Memory B cell (primary cell): ENCODE measurements around the gene PDZD2.
"Not testable (repeated sequence)": the region's sequence is repeated elsewhere in the genome, so short reads cannot be mapped to it uniquely, and the experiment has no call there.

Experiments used
- ATAC-seq: fragments of 150-1000 bp; cut with Tn5 transposase; 2 replicates; pipeline ENCODE4 v1.10.0; 2021; ENCODE audit warnings: low read depth, mild to moderate bottlenecking, moderate library complexity
- DNase-seq, 2 donors: peaks; one replicate each; pipeline ENCODE4 v3.0.0; 2022; ENCODE audit warnings: low spot score in 2 of 2
- H3K27ac Mint-ChIP-seq: one replicate; pipeline ENCODE4 v1.8.0; 2022; ENCODE audit warnings: mild to moderate bottlenecking, moderate library complexity, mixed read lengths
- H3K27me3 Mint-ChIP-seq: one replicate; pipeline ENCODE4 v1.8.0; 2022; ENCODE audit warnings: mixed read lengths
- H3K36me3 Mint-ChIP-seq: one replicate; pipeline ENCODE4 v1.8.0; 2022; ENCODE audit warnings: mild to moderate bottlenecking, mixed read lengths
- H3K4me1 Mint-ChIP-seq: one replicate; pipeline ENCODE4 v1.8.0; 2022; ENCODE audit warnings: mixed read lengths
- H3K4me3 Mint-ChIP-seq: one replicate; pipeline ENCODE4 v1.8.0; 2022; ENCODE audit warnings: mild to moderate bottlenecking, moderate library complexity, mixed read lengths
- H3K9me3 Mint-ChIP-seq: one replicate; pipeline ENCODE4 v1.8.0; 2022; ENCODE audit warnings: mixed read lengths

PDZD2 gene

DNA sequence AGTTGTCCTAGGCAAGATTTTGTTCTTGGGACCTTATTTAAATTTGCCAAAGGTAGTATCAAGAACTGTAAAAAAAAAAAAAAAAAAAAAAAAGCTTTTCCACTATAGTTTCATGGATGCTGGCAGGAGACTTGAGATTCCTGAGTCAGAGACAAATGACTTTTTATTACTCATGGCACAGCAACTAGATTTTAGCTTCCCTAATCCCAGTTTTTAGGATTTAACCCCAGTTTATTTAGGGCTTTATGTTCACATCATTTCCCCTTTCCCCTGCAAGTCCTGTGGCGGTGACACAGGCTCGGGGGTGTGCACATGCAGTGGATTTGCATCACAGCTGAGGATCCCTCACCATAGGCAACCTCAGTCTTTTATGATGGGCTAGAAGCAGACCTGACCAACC lies 390.3 kb downstream of the PDZD2 start:
- ATAC-seq (no peak), DNase-seq (no peak)
- Mint-ChIP-seq H3K27me3 (peaks cover 4% of the 10 kb centered on the region), H3K4me3 (no peak overlapping the region), H3K27ac (no peak overlapping the region), H3K4me1 (no peaks in the 10 kb centered on the region), H3K36me3 (no peaks in the 10 kb centered on the region), H3K9me3 (no peaks in the 10 kb centered on the region)

- H3K27ac Mint-ChIP-seq: no peak overlapping the region
- peaks cover 4% of the 10 kb centered on the region for H3K27me3 Mint-ChIP-seq
- H3K4me3 Mint-ChIP-seq: no peak overlapping the region
- H3K4me1 Mint-ChIP-seq: no peaks in the 10 kb centered on the region
- DNase-seq (no peak), ATAC-seq (no peak)
- H3K36me3 Mint-ChIP-seq: no peaks in the 10 kb centered on the region
- no peaks in the 10 kb centered on the region for H3K9me3 Mint-ChIP-seq
Measured at GRCh38 chr5:32029781-32030180, 390.9 kb downstream of the PDZD2 start.

GRCh38 chr5:32030222-32030621 lies 391.3 kb downstream of the PDZD2 start:
- H3K36me3 Mint-ChIP-seq: no peaks in the 10 kb centered on the region
- ATAC-seq: no peak
- H3K4me1 Mint-ChIP-seq: no peaks in the 10 kb centered on the region
- H3K27ac Mint-ChIP-seq: no peak overlapping the region
- H3K4me3 Mint-ChIP-seq: no peak overlapping the region
- peaks cover 4% of the 10 kb centered on the region for H3K27me3 Mint-ChIP-seq
- DNase-seq: no peak
- H3K9me3 Mint-ChIP-seq: no peaks in the 10 kb centered on the region

GRCh38 chr5:32030686-32031085 lies 391.8 kb downstream of the PDZD2 start:
- Mint-ChIP-seq H3K27ac (no peak overlapping the region), H3K9me3 (no peaks in the 10 kb centered on the region), H3K36me3 (no peaks in the 10 kb centered on the region), H3K27me3 (peaks cover 4% of the 10 kb centered on the region), H3K4me1 (no peaks in the 10 kb centered on the region), H3K4me3 (no peak overlapping the region)
- no peak for ATAC-seq
- no peak for DNase-seq

DNA sequence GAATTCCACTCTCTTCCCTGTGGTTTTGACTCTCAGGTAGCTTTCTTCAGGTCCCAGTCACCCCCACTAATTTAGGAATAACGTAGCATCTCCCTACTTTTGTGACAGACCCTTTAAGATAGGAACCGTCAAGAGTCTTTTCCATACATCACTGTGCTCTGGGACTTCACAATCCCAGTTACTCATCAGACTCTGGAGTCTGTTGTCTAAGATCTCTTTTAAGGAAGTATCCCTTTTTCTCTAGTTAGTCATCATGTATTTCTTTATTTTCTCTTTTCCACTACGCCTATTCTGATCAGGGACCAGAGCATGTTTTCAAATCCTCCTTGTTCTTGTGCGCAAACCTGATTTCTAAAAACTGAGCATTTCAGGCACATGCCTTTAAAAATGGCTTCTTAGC lies 392.2 kb downstream of the PDZD2 start:
- no peak overlapping the region for H3K4me3 Mint-ChIP-seq
- H3K27ac Mint-ChIP-seq: no peak overlapping the region
- H3K36me3 Mint-ChIP-seq: no peaks in the 10 kb centered on the region
- peaks cover 4% of the 10 kb centered on the region for H3K27me3 Mint-ChIP-seq
- H3K9me3 Mint-ChIP-seq: no peaks in the 10 kb centered on the region
- no peaks in the 10 kb centered on the region for H3K4me1 Mint-ChIP-seq
- DNase-seq (no peak), ATAC-seq (no peak)

GRCh38 chr5:32038523-32038922 lies 399.6 kb downstream of the PDZD2 start:
- Mint-ChIP-seq H3K9me3 (no peaks in the 10 kb centered on the region), H3K36me3 (no peaks in the 10 kb centered on the region), H3K4me1 (no peaks in the 10 kb centered on the region), H3K4me3 (no peak overlapping the region), H3K27me3 (peaks cover 4% of the 10 kb centered on the region), H3K27ac (no peak overlapping the region)
- ATAC-seq (no peak), DNase-seq (no peak)

DNA sequence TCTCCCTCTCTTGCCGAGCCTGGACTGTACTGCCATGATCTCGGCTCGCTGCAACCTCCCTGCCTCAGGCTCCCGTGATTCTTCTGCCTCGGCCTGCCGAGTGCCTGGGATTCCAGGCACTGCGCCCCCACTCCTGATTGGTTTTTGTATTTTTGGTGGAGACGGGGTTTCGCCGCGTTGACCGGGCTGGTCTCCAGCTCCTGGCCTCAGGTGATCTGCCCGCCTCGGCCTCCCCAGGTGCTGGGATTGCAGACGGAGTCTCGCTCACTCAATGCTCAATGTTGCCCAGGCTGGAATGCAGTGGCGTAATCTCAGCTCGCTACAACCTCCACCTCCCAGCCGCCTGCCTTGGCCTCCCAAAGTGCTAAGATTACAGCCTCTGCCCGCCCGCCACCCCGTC lies 400.2 kb downstream of the PDZD2 start:
- H3K27me3 Mint-ChIP-seq, DNase-seq, H3K4me1 Mint-ChIP-seq, ATAC-seq, H3K9me3 Mint-ChIP-seq, H3K27ac Mint-ChIP-seq, H3K36me3 Mint-ChIP-seq, H3K4me3 Mint-ChIP-seq: not testable (repeated sequence)

GRCh38 chr5:32039601-32040000 lies 400.7 kb downstream of the PDZD2 start:
- not testable (repeated sequence) for H3K27ac Mint-ChIP-seq, H3K4me3 Mint-ChIP-seq, H3K9me3 Mint-ChIP-seq, DNase-seq, H3K27me3 Mint-ChIP-seq, H3K4me1 Mint-ChIP-seq, ATAC-seq, H3K36me3 Mint-ChIP-seq

DNA sequence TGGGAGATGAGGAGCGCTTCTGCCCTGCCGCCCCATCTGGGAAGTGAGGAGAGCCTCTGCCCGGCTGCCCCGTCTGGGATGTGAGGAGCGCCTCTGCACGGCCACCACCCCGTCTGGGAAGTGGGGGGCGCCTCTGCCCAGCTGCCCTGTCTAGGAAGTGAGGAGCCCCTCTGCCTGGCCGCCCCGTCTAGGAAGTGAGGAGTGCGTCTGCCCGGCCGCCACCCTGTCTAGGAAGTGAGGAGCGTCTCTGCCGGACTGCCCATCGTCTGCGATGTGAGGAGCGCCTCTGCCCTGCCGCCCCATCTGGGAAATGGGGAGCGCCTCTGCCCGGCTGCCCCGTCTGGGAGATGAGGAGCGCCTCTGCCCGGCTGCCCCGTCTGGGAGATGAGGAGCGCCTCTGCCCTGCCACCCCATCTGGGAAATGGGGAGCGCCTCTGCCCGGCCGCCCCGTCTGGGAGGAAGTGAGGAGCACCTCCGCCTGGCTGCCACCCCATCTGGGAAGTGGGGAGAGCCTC lies 401.3 kb downstream of the PDZD2 start:
- not testable (repeated sequence) for H3K36me3 Mint-ChIP-seq, H3K27me3 Mint-ChIP-seq, H3K27ac Mint-ChIP-seq, H3K9me3 Mint-ChIP-seq, DNase-seq, H3K4me3 Mint-ChIP-seq, H3K4me1 Mint-ChIP-seq, ATAC-seq

- Mint-ChIP-seq H3K27ac (no peak overlapping the region), H3K36me3 (no peaks in the 10 kb centered on the region), H3K27me3 (peaks cover 4% of the 10 kb centered on the region), H3K9me3 (no peaks in the 10 kb centered on the region), H3K4me1 (no peaks in the 10 kb centered on the region), H3K4me3 (no peak overlapping the region)
- no peak for ATAC-seq
- no peak for DNase-seq
Measured at GRCh38 chr5:32042551-32042961, 403.6 kb downstream of the PDZD2 start.

DNA sequence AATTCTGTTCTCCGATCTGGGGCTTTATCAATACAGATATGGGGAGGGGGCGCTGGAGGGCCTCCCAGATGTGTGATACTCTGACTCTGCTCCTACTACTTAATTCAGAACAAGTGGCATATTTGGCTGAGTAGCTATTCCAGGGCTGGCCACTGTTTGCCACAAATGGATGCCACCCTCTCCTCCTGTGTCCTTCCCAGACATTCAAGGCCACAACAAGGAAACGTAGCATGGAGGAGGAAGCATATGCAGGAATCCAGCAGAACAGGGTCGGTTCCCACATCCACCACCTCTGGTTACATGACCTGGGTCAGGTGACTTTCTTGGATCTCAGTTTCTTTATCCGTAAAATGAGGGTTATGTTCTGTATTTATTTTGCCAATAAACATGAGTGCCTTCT lies 404.2 kb downstream of the PDZD2 start:
- ATAC-seq: no peak
- H3K36me3 Mint-ChIP-seq: no peaks in the 10 kb centered on the region

GRCh38 chr5:32044434-32044833 lies 405.5 kb downstream of the PDZD2 start:
- Mint-ChIP-seq H3K27me3 (peaks cover 5% of the 10 kb centered on the region), H3K4me1 (no peaks in the 10 kb centered on the region), H3K4me3 (no peak overlapping the region), H3K36me3 (no peaks in the 10 kb centered on the region), H3K9me3 (no peaks in the 10 kb centered on the region), H3K27ac (no peak overlapping the region)
- ATAC-seq (no peak), DNase-seq (no peak)

More for the DNA sequence above, 404.2 kb downstream of the PDZD2 start:
- DNase-seq: no peak
- H3K4me1 Mint-ChIP-seq: no peaks in the 10 kb centered on the region
- peaks cover 3% of the 10 kb centered on the region for H3K27me3 Mint-ChIP-seq
- no peaks in the 10 kb centered on the region for H3K9me3 Mint-ChIP-seq
- no peak overlapping the region for H3K27ac Mint-ChIP-seq
- no peak overlapping the region for H3K4me3 Mint-ChIP-seq

DNA sequence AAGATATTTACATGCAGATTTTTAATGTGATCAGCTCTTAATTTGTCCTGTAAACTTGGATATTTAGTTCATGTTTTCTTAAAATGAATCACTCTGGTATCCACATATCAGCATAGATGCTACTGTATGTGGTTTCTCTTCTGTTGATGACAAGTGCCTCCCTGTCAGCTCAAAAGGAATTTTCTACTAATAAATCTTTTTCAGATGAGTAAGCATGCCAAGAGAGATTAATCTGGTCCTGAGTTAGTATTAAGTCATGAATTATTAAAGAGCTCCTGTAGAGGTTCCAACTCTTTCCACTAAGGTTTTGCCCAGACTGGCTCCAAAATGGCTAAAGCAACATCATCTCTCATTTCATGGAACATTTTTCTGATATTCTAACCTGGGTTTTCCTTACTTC lies 406.0 kb downstream of the PDZD2 start:
- Mint-ChIP-seq H3K27me3 (peaks cover 5% of the 10 kb centered on the region), H3K4me1 (no peaks in the 10 kb centered on the region), H3K9me3 (no peaks in the 10 kb centered on the region), H3K4me3 (no peak overlapping the region), H3K36me3 (no peaks in the 10 kb centered on the region), H3K27ac (no peak overlapping the region)
- no peak for DNase-seq
- no peak for ATAC-seq

DNA sequence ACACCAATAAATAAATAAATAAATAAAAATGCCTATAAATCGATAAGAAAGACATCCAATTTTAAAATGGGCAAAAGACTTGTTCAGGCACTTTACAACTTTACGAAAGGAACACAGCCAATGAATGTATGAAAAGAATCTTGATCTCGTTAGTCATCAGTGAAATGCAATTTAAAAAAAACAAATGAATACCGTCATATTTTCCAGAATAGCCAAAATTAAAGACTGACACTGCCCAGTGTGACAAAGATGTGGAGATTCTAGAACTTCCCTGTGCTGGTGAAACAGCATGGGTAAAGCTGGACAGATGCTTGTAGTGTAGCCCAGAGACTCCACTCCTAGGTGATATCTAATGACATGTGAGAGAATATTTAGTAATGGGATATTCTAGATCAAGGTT lies 408.1 kb downstream of the PDZD2 start:
- Mint-ChIP-seq H3K4me1 (no peaks in the 10 kb centered on the region), H3K4me3 (no peak overlapping the region), H3K27ac (no peak overlapping the region), H3K9me3 (no peaks in the 10 kb centered on the region), H3K36me3 (no peaks in the 10 kb centered on the region), H3K27me3 (peaks cover 8% of the 10 kb centered on the region)
- DNase-seq (no peak), ATAC-seq (no peak)

DNA sequence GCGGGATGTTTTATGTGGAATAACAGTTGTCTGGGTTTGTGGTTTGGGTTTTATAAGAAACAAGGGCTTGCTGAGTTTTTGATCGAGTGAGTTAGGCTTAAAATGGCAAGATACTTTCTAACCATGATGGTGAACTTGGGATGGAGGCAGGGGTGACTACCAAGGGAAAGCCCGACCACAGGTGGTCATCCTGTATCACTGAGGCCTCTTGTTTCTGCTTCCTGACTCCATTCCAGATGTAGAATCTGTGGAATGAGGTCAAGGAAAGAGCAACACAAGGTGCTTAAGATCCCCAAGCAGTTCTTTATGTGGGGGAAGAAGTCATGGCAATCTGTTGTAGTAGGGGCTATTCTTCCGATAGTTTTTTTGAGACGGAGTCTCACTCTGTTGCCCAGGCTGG lies 412.9 kb downstream of the PDZD2 start:
- no peak overlapping the region for H3K4me3 Mint-ChIP-seq
- no peak for ATAC-seq
- no peaks in the 10 kb centered on the region for H3K36me3 Mint-ChIP-seq
- no peaks in the 10 kb centered on the region for H3K4me1 Mint-ChIP-seq
- no peak for DNase-seq
- H3K27me3 Mint-ChIP-seq: peaks cover 12% of the 10 kb centered on the region
- no peak overlapping the region for H3K27ac Mint-ChIP-seq
- no peaks in the 10 kb centered on the region for H3K9me3 Mint-ChIP-seq
